GM12801 (cell line): ENCODE measurements around the gene AKAP6.

Experiments used
- TF ChIP-seq, protein P1 (sequence below): IDR thresholded peaks from one replicate; pipeline ENCODE4 v1.5.1; 2011; ENCODE audit warnings: control low read depth; ENCODE audit not compliant: insufficient read length; ENCODE audit errors: extremely low read depth

Gene AKAP6

GRCh38 chr14:32403021-32403420 is 73.9 kb downstream of the AKAP6 start:
- TF ChIP-seq, protein P1, sequence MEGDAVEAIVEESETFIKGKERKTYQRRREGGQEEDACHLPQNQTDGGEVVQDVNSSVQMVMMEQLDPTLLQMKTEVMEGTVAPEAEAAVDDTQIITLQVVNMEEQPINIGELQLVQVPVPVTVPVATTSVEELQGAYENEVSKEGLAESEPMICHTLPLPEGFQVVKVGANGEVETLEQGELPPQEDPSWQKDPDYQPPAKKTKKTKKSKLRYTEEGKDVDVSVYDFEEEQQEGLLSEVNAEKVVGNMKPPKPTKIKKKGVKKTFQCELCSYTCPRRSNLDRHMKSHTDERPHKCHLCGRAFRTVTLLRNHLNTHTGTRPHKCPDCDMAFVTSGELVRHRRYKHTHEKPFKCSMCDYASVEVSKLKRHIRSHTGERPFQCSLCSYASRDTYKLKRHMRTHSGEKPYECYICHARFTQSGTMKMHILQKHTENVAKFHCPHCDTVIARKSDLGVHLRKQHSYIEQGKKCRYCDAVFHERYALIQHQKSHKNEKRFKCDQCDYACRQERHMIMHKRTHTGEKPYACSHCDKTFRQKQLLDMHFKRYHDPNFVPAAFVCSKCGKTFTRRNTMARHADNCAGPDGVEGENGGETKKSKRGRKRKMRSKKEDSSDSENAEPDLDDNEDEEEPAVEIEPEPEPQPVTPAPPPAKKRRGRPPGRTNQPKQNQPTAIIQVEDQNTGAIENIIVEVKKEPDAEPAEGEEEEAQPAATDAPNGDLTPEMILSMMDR: no peak

DNA sequence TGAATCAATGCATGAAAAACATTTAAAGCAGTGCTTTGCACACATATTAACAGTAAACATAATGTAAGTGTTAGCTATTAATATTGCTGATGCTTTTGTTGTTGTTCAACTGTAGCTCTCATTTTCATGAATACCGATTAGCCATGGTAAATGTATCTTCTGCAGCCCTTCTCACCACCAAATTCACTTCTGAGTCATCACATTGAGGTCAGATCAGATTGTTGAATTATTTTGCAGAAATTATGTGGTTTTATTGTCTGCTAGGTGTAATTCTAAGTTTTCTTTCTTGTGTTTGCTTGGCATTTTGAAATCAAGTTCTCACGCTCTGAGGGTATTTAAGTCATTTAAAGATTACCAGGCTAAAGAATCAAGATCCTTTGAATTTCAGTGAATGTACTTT is 74.6 kb downstream of the AKAP6 start:
- TF ChIP-seq, protein P1: no peak

DNA sequence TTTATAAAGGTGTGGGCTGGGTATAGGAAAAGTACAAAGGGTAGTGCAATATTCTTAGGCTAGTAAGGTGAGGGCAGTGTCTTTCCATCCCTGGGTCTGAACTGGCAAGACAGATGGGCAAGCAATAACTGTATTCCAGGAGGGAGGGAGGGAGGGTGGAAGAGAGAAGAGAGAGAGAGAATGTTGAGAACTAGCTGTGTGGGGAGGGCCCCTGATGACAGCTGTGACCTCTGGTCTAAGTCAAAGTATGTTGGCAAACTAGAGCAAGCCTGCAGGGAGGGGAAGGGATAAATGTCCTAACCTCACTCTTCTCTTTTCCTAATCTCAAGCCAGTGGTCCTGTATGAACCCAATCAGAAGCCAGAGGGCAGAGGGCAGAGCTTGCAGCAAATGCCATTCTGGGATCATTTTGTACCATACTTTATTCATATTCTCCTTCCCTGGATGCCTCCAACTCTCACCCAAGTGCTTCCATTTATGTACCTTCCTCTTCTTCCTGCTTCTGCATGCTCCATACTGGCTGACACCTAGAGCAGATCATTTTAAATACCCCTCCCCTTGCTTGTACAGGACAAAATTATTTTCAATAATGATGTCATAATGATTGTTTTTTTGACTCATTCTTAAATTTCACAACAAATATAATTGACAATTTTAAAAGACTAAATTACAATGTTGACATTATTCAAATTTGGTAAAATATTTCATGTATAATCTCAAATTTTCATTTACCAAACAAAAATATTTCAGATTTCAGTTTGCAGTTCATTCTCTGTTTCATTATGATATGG is 75.9 kb downstream of the AKAP6 start:
- TF ChIP-seq, protein P1: no peak

GRCh38 chr14:32405856-32406255 is 76.8 kb downstream of the AKAP6 start:
- TF ChIP-seq, protein P1: no peak

DNA sequence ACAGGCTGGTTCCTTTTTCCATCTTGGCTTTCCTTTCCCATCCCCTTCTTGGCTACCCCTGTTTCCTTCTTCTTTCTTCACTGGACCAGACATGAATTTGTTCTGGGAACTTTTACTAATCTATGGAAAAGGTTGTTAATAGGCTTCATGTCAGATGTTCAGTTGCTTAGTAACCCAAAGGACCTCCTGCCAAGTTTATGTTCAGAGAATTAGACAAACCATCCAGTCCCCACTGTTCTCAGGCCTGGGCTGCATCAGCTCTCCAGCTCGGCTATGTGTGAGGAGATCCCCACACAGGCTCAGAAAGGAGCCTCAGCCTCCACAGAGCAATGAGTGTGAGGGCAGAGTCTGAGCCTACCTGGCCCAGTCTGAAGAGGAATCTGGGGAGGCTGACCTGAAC is 78.0 kb downstream of the AKAP6 start:
- TF ChIP-seq, protein P1: no peak

GRCh38 chr14:32408018-32408417 is 78.9 kb downstream of the AKAP6 start:
- TF ChIP-seq, protein P1: no peak

DNA sequence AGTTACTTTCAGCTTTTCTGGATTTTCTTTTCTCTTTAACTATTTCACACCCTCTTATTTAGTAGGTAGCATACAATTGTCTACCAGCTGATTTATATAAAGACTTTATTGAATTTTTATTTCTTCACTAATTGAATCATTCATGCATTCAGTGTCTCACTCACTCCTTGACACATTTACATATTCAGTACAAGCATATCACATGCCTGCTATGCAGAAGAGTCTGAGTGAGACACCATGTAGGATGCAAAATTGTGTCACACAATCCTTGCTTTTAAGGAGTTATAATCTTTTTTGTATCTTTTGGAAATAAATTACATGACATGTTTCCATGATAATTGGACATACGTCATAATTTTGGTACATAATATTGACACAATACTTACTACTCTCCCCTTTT is 83.0 kb downstream of the AKAP6 start:
- TF ChIP-seq, protein P1: no peak
